ENCODE measurements around the gene ANAPC10. TPM values are rescaled to one million over a fixed set of nuclear protein-coding genes. Genes with fewer than 3 reads are reported as not detected.

ANAPC10 gene
- total and polyA plus RNA-seq, 7 donors, result 11.3 to 31.4 (median 18.0) TPM

DNA sequence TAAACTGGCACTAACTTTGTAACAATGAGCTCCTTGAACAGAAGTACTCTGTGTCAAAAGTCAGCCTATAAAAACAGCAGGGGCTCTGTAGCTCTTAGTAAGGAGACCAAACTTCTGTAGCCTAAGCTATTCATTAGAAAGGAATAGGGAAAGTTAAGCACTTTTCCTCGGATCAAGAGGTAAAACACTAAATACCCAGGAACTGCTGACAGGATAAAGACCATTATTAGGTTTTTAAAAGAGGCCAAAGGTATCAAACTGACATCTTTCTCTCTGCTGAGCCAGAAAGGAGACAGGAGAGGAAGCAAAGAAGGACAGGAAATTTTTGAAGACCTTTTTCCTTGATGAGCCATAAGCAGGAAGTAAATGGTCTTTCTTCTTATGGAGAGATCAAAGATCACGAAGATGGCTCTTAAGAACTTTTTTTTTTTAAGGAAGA, 31.9 kb downstream of the ANAPC10 start:
- Histone ChIP-seq H3K36me3 (no peaks in the 10 kb centered on the region), H3K9me3 (no peaks in the 10 kb centered on the region), H3K4me1 (peaks cover 0 to 18% (median 0%) of the 10 kb centered on the region in 4 donors), H3K27me3 (no peaks in the 10 kb centered on the region), H3K27ac (no peak overlapping the region), H3K4me3 (no peak overlapping the region)
- DNase-seq, result no peak
- WGBS, 2 donors, result 19 to 55% methylated on average over 2 of the region's 2 CpGs
- intact Hi-C loops (cut with DNase I), result no loop called here
- TF ChIP-seq POLR2AphosphoS5 (IDR thresholded peaks at IDR 0.05) (no peak), EP300 (IDR thresholded peaks at IDR 0.05) (no peak), POLR2A (IDR thresholded peaks at IDR 0.05) (no peak)
- TF ChIP-seq, protein P1, sequence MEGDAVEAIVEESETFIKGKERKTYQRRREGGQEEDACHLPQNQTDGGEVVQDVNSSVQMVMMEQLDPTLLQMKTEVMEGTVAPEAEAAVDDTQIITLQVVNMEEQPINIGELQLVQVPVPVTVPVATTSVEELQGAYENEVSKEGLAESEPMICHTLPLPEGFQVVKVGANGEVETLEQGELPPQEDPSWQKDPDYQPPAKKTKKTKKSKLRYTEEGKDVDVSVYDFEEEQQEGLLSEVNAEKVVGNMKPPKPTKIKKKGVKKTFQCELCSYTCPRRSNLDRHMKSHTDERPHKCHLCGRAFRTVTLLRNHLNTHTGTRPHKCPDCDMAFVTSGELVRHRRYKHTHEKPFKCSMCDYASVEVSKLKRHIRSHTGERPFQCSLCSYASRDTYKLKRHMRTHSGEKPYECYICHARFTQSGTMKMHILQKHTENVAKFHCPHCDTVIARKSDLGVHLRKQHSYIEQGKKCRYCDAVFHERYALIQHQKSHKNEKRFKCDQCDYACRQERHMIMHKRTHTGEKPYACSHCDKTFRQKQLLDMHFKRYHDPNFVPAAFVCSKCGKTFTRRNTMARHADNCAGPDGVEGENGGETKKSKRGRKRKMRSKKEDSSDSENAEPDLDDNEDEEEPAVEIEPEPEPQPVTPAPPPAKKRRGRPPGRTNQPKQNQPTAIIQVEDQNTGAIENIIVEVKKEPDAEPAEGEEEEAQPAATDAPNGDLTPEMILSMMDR (IDR thresholded peaks at IDR 0.05), result no peak

DNA sequence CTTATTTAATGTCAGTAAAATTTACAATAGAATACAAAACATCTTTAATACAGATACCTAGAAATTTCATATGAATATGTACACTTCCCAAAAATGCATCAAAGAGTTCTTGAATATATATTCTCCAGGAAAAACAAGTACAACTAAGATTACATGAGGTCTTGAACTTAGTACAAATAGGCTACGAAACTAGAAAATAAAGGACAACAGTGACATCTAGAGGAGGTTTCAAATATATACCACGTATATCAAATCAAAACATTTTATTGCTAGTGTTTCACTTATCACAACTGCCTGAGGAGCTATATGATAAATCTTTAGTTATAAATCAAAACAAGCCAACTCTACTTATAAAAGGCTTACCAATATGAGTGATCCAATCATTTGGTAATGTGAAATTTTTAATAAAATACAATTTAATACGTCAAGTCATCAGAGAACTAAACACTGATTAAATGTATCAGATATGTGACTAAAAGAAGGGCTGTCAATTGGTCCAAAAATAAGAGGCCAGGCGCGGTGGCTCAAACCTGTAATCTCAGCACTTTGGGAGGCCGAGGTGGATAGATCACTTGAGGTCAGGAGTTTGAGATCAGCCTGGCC, 36.6 kb downstream of the ANAPC10 start:
- no peak for DNase-seq

DNA sequence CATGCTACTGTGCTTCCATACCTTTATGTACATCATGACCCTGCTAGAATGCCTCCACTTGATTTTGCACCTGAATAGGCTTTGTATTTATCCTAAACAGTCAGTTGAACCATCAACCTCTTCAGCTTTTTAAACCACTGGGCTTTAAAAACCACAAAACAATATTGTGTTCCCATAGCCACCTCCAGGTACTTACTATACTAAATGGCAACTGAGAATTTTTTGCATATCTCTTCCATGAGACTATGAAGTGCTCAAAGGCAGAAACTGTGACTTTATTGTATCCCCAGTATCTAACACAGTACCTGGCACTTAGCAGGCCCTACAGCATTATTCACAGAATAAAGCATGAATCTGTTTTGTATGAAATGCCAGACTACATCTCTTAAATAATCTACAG, 39.7 kb downstream of the ANAPC10 start:
- TF ChIP-seq POLR2AphosphoS5 (IDR thresholded peaks at IDR 0.05), result no peak
- no peak for TF ChIP-seq EP300 (IDR thresholded peaks at IDR 0.05)
- TF ChIP-seq, protein P1 (IDR thresholded peaks at IDR 0.05), result no peak
- no peak for TF ChIP-seq POLR2A (IDR thresholded peaks at IDR 0.05)
- H3K27me3 ChIP-seq, result no peaks in the 10 kb centered on the region
- intact Hi-C loops (cut with DNase I), result no loop called here

More for the DNA sequence above, 36.6 kb downstream of the ANAPC10 start:
- TF ChIP-seq, protein P1 (IDR thresholded peaks at IDR 0.05), result peak in 3 of 4 experiments; percentile 20 to 43 (median 24)
- no peak for TF ChIP-seq EP300 (IDR thresholded peaks at IDR 0.05)
- peaks cover 0 to 18% (median 0%) of the 10 kb centered on the region in 4 donors for H3K4me1 ChIP-seq
- H3K27me3 ChIP-seq, result no peaks in the 10 kb centered on the region
- no peak overlapping the region for H3K27ac ChIP-seq
- intact Hi-C loops (cut with DNase I), result loop anchor here (2.0 kb wide), 1 partner anchor 889 kb away; no protein-coding TSS in a partner anchor
- WGBS, 2 donors, result 59 to 65% methylated on average over 6 of the region's 6 CpGs
- H3K4me3 ChIP-seq, result no peak overlapping the region
- no peaks in the 10 kb centered on the region for H3K36me3 ChIP-seq
- no peaks in the 10 kb centered on the region for H3K9me3 ChIP-seq

DNA sequence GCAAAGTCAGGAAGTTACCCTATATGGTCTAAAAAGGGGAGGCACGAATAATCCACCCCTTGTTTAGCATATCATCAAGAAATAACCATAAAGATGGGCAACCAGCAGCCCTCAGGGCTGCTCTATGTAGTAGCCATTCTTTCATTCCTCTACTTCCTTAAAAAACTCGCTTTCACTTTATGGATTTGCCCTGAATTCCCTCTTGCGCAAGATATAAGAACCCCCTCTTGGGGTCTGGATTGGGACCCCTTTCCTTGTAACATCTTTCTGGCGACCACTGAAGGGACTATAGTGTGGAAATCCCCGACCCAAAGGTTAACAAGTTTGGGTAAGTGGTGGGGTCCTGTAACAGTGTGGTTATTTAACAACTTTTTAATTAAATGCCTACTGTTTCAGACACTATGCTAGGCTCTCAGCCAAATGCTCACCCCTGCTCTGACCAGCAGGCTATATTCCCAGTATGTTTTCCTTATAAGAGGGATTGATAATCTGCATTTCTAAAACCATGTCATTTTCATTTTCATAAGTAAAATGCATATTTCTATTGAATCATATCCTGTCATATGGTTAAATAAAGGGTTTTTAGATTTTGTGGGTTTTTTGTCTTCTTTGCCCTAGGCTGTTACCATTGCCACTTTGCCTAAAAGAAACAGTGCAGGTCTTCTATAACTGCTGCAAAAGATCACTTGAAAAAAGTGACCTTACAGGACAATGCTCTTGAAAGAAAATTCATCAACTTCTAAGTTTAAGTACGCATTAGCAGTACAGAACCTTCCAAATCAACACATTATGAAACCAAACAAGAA, 41.5 kb downstream of the ANAPC10 start:
- Histone ChIP-seq H3K27ac (no peak overlapping the region), H3K9me3 (no peaks in the 10 kb centered on the region), H3K36me3 (no peaks in the 10 kb centered on the region), H3K4me1 (no peaks in the 10 kb centered on the region), H3K4me3 (no peak overlapping the region), H3K27me3 (no peaks in the 10 kb centered on the region)
- DNase-seq, result no peak
- WGBS, 2 donors, result 95 to 97% methylated on average over 6 of the region's 6 CpGs
- TF ChIP-seq, protein P1 (IDR thresholded peaks at IDR 0.05), result no peak
- TF ChIP-seq EP300 (IDR thresholded peaks at IDR 0.05) (no peak), POLR2A (IDR thresholded peaks at IDR 0.05) (no peak), POLR2AphosphoS5 (IDR thresholded peaks at IDR 0.05) (no peak)
- intact Hi-C loops (cut with DNase I), result no loop called here

More for the DNA sequence above, 39.7 kb downstream of the ANAPC10 start:
- no peak overlapping the region for H3K27ac ChIP-seq
- H3K36me3 ChIP-seq, result no peaks in the 10 kb centered on the region
- no peaks in the 10 kb centered on the region for H3K9me3 ChIP-seq
- no peak overlapping the region for H3K4me3 ChIP-seq
- peaks cover 0 to 2% (median 0%) of the 10 kb centered on the region in 4 donors for H3K4me1 ChIP-seq
- DNase-seq, result no peak

All from sigmoid colon (tissue), 7 donors.